Measurements from ENCODE around the gene ATP2B2. TPM values are rescaled to one million over a fixed set of nuclear protein-coding genes. Genes with fewer than 3 reads are reported as not detected.

ATP2B2 gene
- total RNA-seq, 1 donor from 2014 or later: not detected

DNA sequence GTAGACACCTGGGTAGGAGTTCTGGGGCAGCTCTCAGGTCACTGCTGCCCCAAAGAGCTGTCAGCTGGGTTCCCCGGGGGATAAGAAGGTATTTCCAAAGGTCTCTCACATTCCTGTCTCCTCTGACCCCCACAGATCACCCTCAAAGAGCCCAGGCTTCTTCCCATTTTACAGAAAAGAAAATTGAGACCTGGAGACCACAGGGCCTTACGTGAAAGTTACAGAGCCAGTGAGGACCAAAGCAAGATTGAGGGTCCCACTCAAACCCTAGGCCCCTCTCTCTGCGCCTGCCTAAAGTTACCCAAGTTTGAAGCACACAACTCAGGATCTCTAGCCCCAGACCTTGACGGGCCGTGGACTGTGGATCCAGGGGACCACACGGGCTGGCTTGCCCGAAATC lies 3.9 kb upstream of the ATP2B2 start:
- H3K27me3 ChIP-seq (ENCODE audit: control insufficient read depth, insufficient read depth, low read length): peaks cover 31% of the 10 kb centered on the region
- no peaks in the 10 kb centered on the region for H3K36me3 ChIP-seq (ENCODE audit: control insufficient read depth, insufficient read depth, low read length)
- TF ChIP-seq, protein P1, sequence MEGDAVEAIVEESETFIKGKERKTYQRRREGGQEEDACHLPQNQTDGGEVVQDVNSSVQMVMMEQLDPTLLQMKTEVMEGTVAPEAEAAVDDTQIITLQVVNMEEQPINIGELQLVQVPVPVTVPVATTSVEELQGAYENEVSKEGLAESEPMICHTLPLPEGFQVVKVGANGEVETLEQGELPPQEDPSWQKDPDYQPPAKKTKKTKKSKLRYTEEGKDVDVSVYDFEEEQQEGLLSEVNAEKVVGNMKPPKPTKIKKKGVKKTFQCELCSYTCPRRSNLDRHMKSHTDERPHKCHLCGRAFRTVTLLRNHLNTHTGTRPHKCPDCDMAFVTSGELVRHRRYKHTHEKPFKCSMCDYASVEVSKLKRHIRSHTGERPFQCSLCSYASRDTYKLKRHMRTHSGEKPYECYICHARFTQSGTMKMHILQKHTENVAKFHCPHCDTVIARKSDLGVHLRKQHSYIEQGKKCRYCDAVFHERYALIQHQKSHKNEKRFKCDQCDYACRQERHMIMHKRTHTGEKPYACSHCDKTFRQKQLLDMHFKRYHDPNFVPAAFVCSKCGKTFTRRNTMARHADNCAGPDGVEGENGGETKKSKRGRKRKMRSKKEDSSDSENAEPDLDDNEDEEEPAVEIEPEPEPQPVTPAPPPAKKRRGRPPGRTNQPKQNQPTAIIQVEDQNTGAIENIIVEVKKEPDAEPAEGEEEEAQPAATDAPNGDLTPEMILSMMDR (IDR thresholded peaks at IDR 0.05; ENCODE audit: insufficient read depth, low read length, poor library complexity, severe bottlenecking): no peak
- no peak for DNase-seq (ENCODE audit: low read depth)
- no peak overlapping the region for H3K4me3 ChIP-seq (ENCODE audit: low read depth, low read length)

DNA sequence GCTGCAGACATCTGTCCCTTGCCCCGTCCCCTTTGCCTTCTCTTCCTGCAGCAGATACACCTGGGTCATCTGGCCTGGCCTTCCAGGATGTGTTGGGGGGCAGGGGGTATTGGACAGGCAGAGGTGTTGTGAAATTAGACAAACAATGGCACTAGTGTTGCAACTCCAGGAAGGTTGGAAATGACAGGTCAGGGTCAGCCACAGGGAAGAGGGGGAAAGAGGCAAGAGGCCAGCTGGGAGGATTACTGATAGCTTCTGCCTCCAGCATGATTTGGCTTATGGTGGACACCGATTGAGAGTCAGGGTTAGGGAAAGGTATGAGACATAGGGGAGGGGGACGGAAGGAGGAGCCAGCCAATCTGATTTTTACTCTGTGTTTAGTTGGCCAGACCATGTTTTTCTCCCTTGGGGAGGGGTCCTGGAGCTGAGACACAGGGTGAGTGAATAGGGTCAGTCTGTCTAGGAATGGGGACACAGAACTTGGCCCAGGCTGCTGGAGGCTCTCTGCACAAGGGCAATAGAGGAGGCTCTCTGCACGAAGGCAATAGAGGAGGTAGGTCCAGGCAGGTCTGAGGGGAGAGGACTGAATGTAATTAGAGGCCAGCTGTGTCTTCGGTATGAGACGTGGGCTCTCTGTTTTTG lies 3.4 kb upstream of the ATP2B2 start:
- Histone ChIP-seq H3K36me3 (ENCODE audit: control insufficient read depth, insufficient read depth, low read length) (no peaks in the 10 kb centered on the region), H3K27me3 (ENCODE audit: control insufficient read depth, insufficient read depth, low read length) (peaks cover 36% of the 10 kb centered on the region), H3K4me3 (ENCODE audit: low read depth, low read length) (no peak overlapping the region)
- no peak for DNase-seq (ENCODE audit: low read depth)
- TF ChIP-seq, protein P1 (IDR thresholded peaks at IDR 0.05; ENCODE audit: insufficient read depth, low read length, poor library complexity, severe bottlenecking): no peak

DNA sequence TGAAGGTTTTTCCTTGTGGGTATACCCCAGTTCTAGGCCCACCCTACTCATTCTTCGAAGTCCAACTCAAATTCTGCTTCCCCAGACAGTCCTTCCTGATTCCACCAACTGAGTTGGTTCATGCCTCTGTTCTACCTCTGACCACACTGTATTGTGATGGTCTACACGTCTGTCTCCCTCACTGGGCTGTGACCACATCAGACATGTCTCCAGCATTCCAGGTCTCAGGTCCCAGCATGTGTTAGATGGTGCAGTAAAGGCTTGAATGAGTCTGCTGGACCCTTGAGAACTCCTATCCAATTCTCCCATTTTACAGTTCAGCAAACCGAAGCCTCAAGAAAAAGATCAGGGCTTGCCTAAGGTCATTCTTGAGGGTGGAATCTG lies 2.8 kb upstream of the ATP2B2 start:
- H3K4me3 ChIP-seq (ENCODE audit: low read depth, low read length): no peak overlapping the region
- no peak for DNase-seq (ENCODE audit: low read depth)
- TF ChIP-seq, protein P1 (IDR thresholded peaks at IDR 0.05; ENCODE audit: insufficient read depth, low read length, poor library complexity, severe bottlenecking): no peak
- no peaks in the 10 kb centered on the region for H3K36me3 ChIP-seq (ENCODE audit: control insufficient read depth, insufficient read depth, low read length)
- peaks cover 41% of the 10 kb centered on the region for H3K27me3 ChIP-seq (ENCODE audit: control insufficient read depth, insufficient read depth, low read length)

DNA sequence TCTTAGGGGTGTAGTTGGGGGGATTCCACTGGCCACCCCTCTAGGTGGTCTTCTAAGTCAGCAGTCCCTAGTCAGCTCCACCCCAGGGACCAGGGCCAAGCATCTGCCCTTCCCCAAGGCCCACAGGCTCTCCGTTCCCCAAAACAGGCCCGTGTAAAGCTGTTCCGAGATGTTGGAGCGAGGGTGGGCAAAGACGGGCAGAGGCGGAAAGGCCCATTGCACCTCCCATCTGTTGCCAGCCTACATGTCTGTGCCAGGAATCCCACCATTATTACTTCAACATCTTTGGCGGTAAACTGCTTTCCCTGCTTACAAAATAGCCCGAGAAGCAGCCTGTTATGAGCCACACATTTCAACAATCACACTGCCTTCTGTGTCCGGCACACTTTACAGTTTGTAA lies 1.9 kb upstream of the ATP2B2 start:
- peaks cover 42% of the 10 kb centered on the region for H3K27me3 ChIP-seq (ENCODE audit: control insufficient read depth, insufficient read depth, low read length)

DNA sequence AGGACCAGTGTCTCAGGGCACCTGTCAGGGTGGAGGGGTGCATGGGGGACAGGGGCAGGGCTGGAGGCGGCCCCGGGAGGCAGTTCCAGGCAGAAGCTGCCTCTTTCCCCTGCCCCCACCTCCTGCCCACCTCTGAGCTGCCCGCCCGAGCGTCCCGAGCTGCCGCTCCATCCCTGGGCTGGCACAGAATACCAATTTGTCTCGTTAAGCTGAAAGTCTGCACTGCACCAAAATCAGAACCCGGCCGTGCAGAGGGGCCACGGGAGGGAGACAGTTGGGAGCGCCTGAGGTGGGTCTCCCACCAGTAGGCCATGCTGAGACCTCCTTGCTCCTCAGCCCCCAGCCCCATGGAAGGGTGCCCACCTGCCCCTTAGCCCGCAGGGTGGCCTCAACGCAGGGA lies 1.3 kb upstream of the ATP2B2 start:
- H3K4me3 ChIP-seq (ENCODE audit: low read depth, low read length): no peak overlapping the region
- peaks cover 45% of the 10 kb centered on the region for H3K27me3 ChIP-seq (ENCODE audit: control insufficient read depth, insufficient read depth, low read length)

More for the DNA sequence above, 1.9 kb upstream of the ATP2B2 start:
- Histone ChIP-seq H3K36me3 (ENCODE audit: control insufficient read depth, insufficient read depth, low read length) (no peaks in the 10 kb centered on the region), H3K4me3 (ENCODE audit: low read depth, low read length) (no peak overlapping the region)
- TF ChIP-seq, protein P1 (IDR thresholded peaks at IDR 0.05; ENCODE audit: insufficient read depth, low read length, poor library complexity, severe bottlenecking): no peak
- DNase-seq (ENCODE audit: low read depth): no peak

More for the DNA sequence above, 1.3 kb upstream of the ATP2B2 start:
- no peaks in the 10 kb centered on the region for H3K36me3 ChIP-seq (ENCODE audit: control insufficient read depth, insufficient read depth, low read length)
- no peak for DNase-seq (ENCODE audit: low read depth)
- TF ChIP-seq, protein P1 (IDR thresholded peaks at IDR 0.05; ENCODE audit: insufficient read depth, low read length, poor library complexity, severe bottlenecking): no peak
